GM12801 (cell line): Measurements from ENCODE around the gene SLC25A17.

Experiments used
- CTCF ChIP-seq: IDR thresholded peaks from one replicate; pipeline ENCODE4 v1.5.1; 2011; ENCODE audit warnings: control low read depth; ENCODE audit not compliant: insufficient read length; ENCODE audit errors: extremely low read depth

The SLC25A17 gene

DNA sequence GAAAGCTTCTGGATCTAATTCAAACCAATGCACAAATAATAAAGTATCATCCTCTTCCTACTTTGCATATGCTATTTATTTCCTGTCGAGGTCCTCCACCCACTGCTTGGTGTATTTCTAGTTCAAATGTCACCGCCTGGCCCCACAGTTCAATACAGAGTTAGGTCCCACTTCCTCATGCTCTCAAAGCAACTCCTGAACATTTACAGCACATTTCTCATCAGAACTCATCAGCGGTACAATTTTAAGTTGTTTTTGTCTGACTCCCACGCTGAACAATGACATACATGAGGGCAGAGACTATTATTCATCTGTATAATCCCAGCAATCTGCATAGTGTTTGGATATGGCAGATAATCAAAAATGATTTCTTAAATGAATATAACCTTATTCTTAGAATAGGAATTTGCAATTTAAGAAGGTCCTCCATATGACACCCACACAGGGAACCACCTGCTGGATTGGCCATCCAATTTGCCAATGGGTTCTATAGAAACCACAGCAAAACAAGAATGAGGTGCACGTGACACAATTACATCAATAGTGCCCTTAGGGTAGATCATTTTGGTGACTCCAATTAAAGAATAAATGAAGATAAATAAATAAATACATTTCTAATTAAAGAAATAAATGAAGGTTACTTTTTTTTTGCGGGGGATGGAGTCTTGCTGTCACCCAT is 54.2 kb downstream of the SLC25A17 start:
- TF ChIP-seq CTCF: no peak

DNA sequence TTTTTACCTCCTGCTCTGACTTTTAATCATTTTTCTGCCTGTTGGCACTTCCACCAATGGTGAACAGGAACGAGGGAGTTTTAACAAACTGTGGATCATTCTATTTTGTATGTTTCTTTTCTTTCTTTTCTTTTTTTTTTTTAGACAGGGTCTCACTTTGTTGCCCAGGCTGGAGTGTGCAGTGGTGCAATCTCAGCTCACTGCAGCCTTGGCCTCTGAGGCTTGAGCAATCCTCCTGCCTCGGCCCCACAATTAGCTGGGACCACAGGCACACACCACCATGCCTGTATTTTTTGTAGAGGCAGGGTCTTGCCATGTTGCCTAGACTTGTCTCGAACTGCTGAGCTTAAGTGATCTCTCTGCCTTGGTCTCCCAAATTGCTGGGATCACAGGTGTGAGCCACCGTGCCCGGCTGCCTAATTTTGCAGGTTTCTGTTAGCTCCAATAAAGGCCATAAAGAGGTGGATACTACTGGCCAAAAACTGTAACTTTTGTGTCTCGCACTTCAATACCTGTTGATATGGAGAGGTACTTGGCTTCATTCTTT is 59.8 kb downstream of the SLC25A17 start:
- no peak for TF ChIP-seq CTCF

DNA sequence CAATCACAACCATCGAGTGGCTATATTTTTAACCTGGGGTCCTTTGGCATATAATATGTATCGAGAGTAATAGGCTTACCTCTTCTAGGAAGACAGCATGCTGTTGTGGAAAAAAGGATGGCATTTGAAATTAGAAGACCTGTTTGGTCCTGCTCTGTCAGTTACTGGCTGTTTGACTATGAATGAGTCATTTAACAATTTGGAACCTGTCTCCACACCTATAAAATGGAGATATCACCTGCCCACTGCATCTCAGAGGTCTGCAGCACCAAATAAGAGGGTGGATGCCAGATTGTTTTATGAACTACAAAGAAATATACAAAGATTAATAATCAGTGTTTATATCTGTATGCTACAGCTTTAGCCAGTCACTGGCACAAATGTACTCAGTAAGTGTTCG is 60.8 kb downstream of the SLC25A17 start:
- TF ChIP-seq CTCF: no peak

DNA sequence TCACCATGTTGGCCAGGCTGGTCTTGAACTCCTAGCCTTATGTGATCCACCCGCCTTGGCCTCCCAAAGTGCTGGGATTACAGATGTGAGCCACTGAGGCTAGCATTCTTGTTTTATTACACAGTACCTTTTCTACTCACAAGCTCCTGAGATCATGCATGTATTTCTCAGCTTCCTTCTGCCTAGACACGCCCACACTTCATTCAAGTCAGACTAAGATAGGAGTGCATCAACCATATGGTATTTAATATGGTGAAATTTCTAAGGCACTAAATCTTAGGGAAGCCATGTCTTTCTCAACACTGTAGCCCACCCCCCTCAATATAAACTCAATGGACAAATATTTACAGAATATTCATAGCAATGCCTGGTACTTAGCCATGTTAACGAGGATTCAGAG is 62.1 kb downstream of the SLC25A17 start:
- no peak for TF ChIP-seq CTCF

GRCh38 chr22:40753114-40753513 is 66.0 kb downstream of the SLC25A17 start:
- no peak for TF ChIP-seq CTCF

DNA sequence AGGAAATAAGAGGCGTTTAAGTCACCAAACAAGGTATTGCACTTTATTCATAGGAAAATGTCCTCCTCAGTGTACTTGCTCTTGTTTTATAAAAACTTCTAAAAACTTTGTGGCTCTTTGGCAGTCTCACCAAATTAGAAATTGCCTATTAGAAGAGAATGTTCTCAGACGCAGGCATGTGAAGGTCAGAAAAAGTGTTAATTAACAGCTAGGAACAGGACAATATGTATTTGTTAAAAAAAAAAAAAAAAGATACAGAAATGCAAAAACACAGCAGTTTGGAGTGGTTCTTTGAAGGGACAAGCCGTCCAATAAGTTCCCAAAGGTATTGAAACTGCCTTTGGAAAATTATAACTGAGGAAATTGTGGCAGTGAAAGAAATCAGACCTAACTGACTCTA is 67.9 kb downstream of the SLC25A17 start:
- no peak for TF ChIP-seq CTCF

- TF ChIP-seq CTCF: no peak
Measured at GRCh38 chr22:40749829-40750228, 69.3 kb downstream of the SLC25A17 start.
